ENCODE measurements around the gene CEBPG. TPM values are rescaled to one million over a fixed set of nuclear protein-coding genes. Genes with fewer than 3 reads are reported as not detected.

Gene CEBPG
- total RNA-seq, 6 experiments from 2014 or later: 15.0 to 32.3 (median 27.1) TPM

DNA sequence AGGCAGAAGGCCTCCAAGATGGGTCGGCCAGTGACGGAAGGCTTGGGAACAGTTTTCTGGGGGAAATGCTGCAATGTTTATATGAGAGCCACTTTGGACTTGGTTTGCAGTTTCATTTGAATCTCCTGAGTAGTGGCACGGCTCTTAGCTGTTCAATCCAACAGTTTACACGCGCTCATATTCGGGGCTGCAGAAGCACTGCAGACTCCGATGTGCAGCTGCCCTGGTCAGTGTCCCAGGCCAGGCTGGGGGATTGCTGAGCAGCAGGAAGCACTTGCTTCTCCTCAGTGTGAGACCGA is 31.7 kb downstream of the CEBPG start:
- DNase-seq: no peak
- TF ChIP-seq, protein P1, sequence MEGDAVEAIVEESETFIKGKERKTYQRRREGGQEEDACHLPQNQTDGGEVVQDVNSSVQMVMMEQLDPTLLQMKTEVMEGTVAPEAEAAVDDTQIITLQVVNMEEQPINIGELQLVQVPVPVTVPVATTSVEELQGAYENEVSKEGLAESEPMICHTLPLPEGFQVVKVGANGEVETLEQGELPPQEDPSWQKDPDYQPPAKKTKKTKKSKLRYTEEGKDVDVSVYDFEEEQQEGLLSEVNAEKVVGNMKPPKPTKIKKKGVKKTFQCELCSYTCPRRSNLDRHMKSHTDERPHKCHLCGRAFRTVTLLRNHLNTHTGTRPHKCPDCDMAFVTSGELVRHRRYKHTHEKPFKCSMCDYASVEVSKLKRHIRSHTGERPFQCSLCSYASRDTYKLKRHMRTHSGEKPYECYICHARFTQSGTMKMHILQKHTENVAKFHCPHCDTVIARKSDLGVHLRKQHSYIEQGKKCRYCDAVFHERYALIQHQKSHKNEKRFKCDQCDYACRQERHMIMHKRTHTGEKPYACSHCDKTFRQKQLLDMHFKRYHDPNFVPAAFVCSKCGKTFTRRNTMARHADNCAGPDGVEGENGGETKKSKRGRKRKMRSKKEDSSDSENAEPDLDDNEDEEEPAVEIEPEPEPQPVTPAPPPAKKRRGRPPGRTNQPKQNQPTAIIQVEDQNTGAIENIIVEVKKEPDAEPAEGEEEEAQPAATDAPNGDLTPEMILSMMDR (IDR thresholded peaks at IDR 0.05): no peak
- no peak for TF ChIP-seq POLR2A (IDR thresholded peaks at IDR 0.05)
- 51% methylated on average over 4 of the region's 8 CpGs for WGBS (ENCODE audit: insufficient coverage, low coverage, low lambda C conversion rate, missing lambda C conversion rate)
- no peaks in the 10 kb centered on the region for H3K9me3 ChIP-seq
- H3K36me3 ChIP-seq: peaks cover 0 to 9% (median 0%) of the 10 kb centered on the region in 4 donors
- peak overlapping the region; percentile 82 to 99 (median 96) for H3K27ac ChIP-seq
- peaks cover 0 to 66% (median 33%) of the 10 kb centered on the region in 4 donors for H3K4me1 ChIP-seq
- no peak overlapping the region for H3K4me3 ChIP-seq
- intact Hi-C loops (cut with DNase I): loop anchor here in 1 of 2 donors (5.0 to 10.0 kb wide), 3 partner anchors 70 to 168 kb away; partner anchors contain the start of gene CEBPA
- H3K27me3 ChIP-seq: no peaks in the 10 kb centered on the region
- no peak for ATAC-seq

DNA sequence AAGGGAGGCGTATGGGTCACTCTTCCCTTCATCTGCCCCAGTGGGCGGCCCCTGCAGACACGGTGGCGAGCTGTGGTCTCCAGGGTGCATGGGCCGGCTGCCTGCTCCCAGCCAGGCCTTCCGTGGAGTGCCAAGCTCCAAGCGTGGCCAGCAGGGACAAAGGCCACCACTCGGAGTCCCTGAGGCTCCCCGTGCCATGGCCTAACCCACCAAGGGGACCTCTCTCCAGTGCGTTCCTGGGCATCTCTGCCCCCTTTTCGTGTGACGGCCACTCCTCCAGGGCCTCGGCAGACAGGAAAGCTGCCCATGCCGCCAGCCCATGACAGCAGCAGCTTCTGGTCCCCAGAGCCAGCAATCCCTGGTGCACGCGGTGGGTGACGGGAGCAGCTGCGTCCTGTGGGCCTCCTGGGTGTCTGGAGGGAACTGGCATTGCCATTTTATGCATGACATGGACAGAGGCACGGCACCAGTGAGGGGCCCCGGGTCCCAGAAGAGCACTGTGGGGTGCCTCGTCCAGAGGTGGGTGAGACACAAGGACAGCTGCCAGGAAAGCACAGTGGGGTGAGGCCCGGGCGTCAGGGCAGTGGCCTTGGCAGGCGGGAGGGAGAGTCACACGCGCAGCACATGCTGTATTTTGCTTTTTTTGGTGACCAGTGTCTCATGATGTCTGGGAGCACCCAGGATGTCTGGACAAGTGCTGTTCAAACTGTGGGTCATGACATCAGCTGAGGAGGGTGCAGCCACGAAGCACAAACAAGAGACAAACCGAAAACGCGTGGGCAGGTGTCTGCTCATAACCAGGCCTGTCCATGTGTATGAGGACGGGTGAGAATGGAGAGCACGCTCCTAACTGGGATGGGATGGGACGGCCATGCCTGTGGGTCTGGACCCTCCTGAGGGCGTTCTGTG is 32.3 kb downstream of the CEBPG start:
- ATAC-seq (peak; percentile 51 to 65 (median 60)), DNase-seq (peak; percentile 75 to 92 (median 90))
- Histone ChIP-seq H3K36me3 (peaks cover 0 to 14% (median 0%) of the 10 kb centered on the region in 4 donors), H3K27ac (peak overlapping the region; percentile 82 to 99 (median 96)), H3K4me1 (peaks cover 0 to 60% (median 30%) of the 10 kb centered on the region in 4 donors), H3K27me3 (no peaks in the 10 kb centered on the region), H3K4me3 (no peak overlapping the region), H3K9me3 (no peaks in the 10 kb centered on the region)
- intact Hi-C loops (cut with DNase I): loop anchor here (2.0 to 10.0 kb wide), 4 partner anchors 71 to 169 kb away; partner anchors contain the start of gene CEBPA (in 1 of the 2)
- TF ChIP-seq, protein P1 (IDR thresholded peaks at IDR 0.05): no peak
- no peak for TF ChIP-seq POLR2A (IDR thresholded peaks at IDR 0.05)
- WGBS (ENCODE audit: insufficient coverage, low coverage, low lambda C conversion rate, missing lambda C conversion rate): 33% methylated on average over 9 of the region's 34 CpGs

DNA sequence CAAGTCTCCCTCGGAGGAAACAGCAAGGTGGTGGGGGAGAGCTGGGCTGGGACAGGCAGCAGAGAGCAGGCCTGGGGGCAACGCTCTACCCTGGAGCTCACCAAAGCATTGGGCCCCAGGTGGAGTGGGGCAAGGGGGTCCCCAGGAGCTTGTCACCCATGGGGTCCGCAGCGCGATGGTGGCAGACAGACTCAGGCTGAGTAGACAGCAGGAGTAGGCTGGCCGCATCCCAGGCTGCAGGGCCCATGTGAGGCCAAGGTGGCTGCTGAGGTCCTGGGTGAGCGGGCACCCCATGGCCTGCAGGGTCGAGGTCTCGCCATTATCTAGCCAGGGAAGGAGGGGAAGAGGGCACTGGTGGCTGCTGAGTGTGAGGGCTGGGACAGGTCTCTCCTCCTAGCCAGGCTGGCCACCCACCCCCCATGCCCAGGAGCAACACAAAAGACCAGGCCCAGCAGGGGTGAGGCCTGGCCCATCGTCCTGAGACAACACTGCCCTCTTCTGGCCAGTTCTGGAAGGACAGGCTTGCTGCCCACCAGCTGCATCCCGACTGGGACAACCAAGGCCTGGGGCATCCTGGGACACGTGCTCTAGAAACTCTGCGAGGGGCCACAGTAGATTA is 33.1 kb downstream of the CEBPG start:
- TF ChIP-seq, protein P1 (IDR thresholded peaks at IDR 0.05): peak; percentile 89 to 97 (median 94)
- no peak for TF ChIP-seq POLR2A (IDR thresholded peaks at IDR 0.05)
- H3K9me3 ChIP-seq: no peaks in the 10 kb centered on the region
- H3K36me3 ChIP-seq: peaks cover 0 to 20% (median 0%) of the 10 kb centered on the region in 4 donors
- H3K4me1 ChIP-seq: peaks cover 0 to 52% (median 28%) of the 10 kb centered on the region in 4 donors
- WGBS (ENCODE audit: insufficient coverage, low coverage, low lambda C conversion rate, missing lambda C conversion rate): 14% methylated on average over 4 of the region's 13 CpGs
- ATAC-seq: peak; percentile 47 to 54 (median 50)
- peak in 2 of 3 donors; percentile 73 to 85 for DNase-seq
- intact Hi-C loops (cut with DNase I): loop anchor here (2.0 to 10.0 kb wide), 4 partner anchors 72 to 170 kb away; partner anchors contain the start of gene CEBPA (in 1 of the 2)
- H3K27me3 ChIP-seq: no peaks in the 10 kb centered on the region
- H3K4me3 ChIP-seq: no peak overlapping the region
- peak overlapping the region; percentile 82 to 99 (median 96) for H3K27ac ChIP-seq

DNA sequence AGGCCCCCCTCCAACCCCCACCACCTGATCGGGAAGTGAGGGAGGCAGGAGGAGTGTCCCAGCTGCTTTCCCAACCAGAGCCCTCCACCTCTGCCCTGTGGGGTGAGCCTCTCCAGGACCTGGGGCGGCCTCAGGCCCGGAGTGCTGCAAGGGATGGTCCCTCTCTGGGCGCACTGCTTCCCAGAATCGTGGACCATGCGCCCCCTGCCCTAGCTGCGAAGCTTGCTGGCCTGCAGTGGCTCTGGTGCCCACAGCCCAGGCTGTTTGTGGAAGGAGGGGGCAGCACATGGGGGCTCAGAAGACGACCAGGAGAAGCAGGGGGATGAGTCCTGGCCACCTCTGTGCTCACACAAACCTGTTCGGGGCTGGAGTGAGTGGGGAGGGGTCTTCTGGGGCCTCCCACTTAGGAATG is 33.6 kb downstream of the CEBPG start:
- WGBS (ENCODE audit: insufficient coverage, low coverage, low lambda C conversion rate, missing lambda C conversion rate): 10% methylated on average over 6 of the region's 9 CpGs
- H3K27ac ChIP-seq: peak overlapping the region in 2 of 3 donors; percentile 18 to 96
- intact Hi-C loops (cut with DNase I): loop anchor here (2.0 to 10.0 kb wide), 4 partner anchors 72 to 170 kb away; partner anchors contain the start of gene CEBPA (in 1 of the 2)
- H3K9me3 ChIP-seq: no peaks in the 10 kb centered on the region
- no peak overlapping the region for H3K4me3 ChIP-seq
- peaks cover 0 to 47% (median 25%) of the 10 kb centered on the region in 4 donors for H3K4me1 ChIP-seq
- ATAC-seq (no peak), DNase-seq (peak in 1 of 3 donors; percentile 35)
- no peaks in the 10 kb centered on the region for H3K27me3 ChIP-seq
- peaks cover 0 to 25% (median 0%) of the 10 kb centered on the region in 4 donors for H3K36me3 ChIP-seq
- TF ChIP-seq POLR2A (IDR thresholded peaks at IDR 0.05): no peak
- TF ChIP-seq, protein P1 (IDR thresholded peaks at IDR 0.05): no peak
